Measurements from ENCODE around the gene DENND1A. TPM values are rescaled to one million over a fixed set of nuclear protein-coding genes. Genes with fewer than 3 reads are reported as not detected.

Gene DENND1A
- total and polyA plus RNA-seq, 12 donors: 7.3 to 36.7 (median 19.6) TPM

DNA sequence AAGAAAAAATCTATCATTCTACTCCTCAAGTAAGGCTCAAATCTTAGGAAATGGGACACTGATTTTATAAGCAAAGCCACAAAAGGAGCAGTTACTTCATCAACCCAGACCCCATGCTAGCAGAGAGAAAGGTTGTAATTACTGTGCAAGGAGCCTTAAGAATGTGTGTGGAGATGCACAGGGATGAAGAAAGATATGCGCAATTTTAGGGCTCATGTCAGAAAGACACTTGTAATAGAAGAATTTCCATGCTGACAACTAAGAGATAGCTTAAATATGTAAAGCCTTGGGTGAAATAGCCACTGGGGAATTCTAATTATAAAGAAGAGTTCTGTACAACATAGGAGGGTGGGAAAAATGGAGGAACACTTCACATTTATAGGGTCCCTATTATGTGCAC lies 432.1 kb downstream of the DENND1A start:
- DNase-seq: no peak
- 91 to 100% (median 96%) methylated on average over 1 of the region's 1 CpG for WGBS, 4 donors
- H3K27me3 ChIP-seq: no peaks in the 10 kb centered on the region
- intact Hi-C loops (cut with DNase I): no loop called here
- H3K27ac ChIP-seq: no peak overlapping the region
- no peaks in the 10 kb centered on the region for H3K4me1 ChIP-seq (replicated peaks in 1 of 2)
- H3K4me3 ChIP-seq: no peak overlapping the region
- no peaks in the 10 kb centered on the region for H3K36me3 ChIP-seq (replicated peaks in 1 of 2)
- TF ChIP-seq, protein P1, sequence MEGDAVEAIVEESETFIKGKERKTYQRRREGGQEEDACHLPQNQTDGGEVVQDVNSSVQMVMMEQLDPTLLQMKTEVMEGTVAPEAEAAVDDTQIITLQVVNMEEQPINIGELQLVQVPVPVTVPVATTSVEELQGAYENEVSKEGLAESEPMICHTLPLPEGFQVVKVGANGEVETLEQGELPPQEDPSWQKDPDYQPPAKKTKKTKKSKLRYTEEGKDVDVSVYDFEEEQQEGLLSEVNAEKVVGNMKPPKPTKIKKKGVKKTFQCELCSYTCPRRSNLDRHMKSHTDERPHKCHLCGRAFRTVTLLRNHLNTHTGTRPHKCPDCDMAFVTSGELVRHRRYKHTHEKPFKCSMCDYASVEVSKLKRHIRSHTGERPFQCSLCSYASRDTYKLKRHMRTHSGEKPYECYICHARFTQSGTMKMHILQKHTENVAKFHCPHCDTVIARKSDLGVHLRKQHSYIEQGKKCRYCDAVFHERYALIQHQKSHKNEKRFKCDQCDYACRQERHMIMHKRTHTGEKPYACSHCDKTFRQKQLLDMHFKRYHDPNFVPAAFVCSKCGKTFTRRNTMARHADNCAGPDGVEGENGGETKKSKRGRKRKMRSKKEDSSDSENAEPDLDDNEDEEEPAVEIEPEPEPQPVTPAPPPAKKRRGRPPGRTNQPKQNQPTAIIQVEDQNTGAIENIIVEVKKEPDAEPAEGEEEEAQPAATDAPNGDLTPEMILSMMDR (IDR thresholded peaks at IDR 0.05): no peak
- TF ChIP-seq POLR2A (IDR thresholded peaks at IDR 0.05): no peak
- no peaks in the 10 kb centered on the region for H3K9me3 ChIP-seq (replicated peaks in 1 of 3)

DNA sequence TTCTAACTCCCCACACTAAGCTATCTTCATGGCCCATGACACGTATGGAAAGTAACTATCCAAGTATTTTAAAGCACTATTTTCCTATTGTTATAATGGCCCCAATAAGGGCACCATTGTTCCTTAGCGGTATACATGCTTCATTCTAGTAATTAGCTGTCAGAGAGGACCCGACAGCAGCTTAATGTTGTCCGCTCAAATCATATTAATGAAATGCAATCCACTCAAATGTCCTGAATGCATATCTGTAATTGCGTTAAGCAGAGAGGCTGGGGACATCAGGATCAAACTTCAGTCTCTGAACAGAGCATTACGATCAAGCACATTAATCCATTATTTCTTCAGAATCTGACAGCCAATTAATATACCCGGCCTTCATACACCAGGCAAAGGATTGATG lies 434.2 kb downstream of the DENND1A start:
- Histone ChIP-seq H3K36me3 (replicated peaks in 1 of 2) (no peaks in the 10 kb centered on the region), H3K9me3 (replicated peaks in 1 of 3) (no peaks in the 10 kb centered on the region), H3K4me1 (replicated peaks in 1 of 2) (no peaks in the 10 kb centered on the region), H3K27ac (no peak overlapping the region), H3K4me3 (no peak overlapping the region), H3K27me3 (no peaks in the 10 kb centered on the region)
- TF ChIP-seq, protein P1 (IDR thresholded peaks at IDR 0.05): no peak
- TF ChIP-seq POLR2A (IDR thresholded peaks at IDR 0.05): no peak
- DNase-seq: no peak
- WGBS, 4 donors: 90 to 96% (median 92%) methylated on average over 7 of the region's 7 CpGs
- intact Hi-C loops (cut with DNase I): no loop called here

DNA sequence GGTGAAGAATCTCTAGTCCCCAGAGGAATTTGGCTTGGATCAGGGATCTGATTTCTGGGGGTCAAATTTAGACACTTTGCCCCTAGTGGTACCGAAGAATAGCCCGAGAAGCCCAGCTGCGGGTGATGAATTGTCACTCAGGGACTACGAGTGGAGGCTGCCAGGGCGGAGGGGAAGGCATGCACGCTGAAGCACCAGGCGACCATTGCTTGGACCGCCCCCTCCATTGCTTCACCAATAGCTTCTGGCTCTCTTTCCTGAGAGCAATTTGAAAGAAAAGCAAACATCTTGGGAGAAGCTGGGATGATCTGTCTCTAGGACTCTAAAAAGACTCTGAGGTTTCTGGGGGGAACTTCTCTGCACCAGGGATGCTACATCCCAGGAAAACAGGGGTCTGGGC lies 436.3 kb downstream of the DENND1A start:
- Histone ChIP-seq H3K36me3 (replicated peaks in 1 of 2) (no peaks in the 10 kb centered on the region), H3K27me3 (no peaks in the 10 kb centered on the region), H3K27ac (no peak overlapping the region), H3K4me3 (no peak overlapping the region), H3K9me3 (replicated peaks in 1 of 3) (no peaks in the 10 kb centered on the region), H3K4me1 (replicated peaks in 1 of 2) (no peaks in the 10 kb centered on the region)
- 76 to 92% (median 89%) methylated on average over 6 to 8 of the region's 8 CpGs for WGBS, 4 donors
- no peak for DNase-seq
- intact Hi-C loops (cut with DNase I): no loop called here
- TF ChIP-seq, protein P1 (IDR thresholded peaks at IDR 0.05): no peak
- no peak for TF ChIP-seq POLR2A (IDR thresholded peaks at IDR 0.05)

DNA sequence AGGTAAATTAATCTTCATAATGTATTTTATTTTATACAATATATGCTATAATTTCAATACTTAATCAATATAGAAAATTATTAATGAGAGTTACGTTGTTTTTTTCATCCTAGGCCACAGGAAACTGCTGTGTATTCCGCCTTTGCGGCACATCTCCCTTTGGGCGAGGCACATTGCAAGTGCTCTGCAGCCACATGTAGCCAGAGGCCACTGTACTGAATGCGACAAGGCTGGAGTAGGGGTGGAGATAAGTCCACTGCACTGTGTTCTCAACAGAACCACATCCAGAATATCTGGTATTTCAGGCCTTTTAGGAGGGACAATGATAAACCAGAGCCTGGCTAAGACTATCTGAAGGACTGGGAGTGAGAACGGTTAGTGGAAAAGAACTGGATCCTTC lies 439.2 kb downstream of the DENND1A start:
- intact Hi-C loops (cut with DNase I): no loop called here
- TF ChIP-seq, protein P1 (IDR thresholded peaks at IDR 0.05): no peak
- TF ChIP-seq POLR2A (IDR thresholded peaks at IDR 0.05): no peak
- no peaks in the 10 kb centered on the region for H3K4me1 ChIP-seq (replicated peaks in 1 of 2)

More for the DNA sequence above, 439.2 kb downstream of the DENND1A start:
- 93 to 98% (median 95%) methylated on average over 6 of the region's 6 CpGs for WGBS, 4 donors
- DNase-seq: no peak
- no peak overlapping the region for H3K4me3 ChIP-seq
- H3K36me3 ChIP-seq (replicated peaks in 1 of 2): no peaks in the 10 kb centered on the region
- no peak overlapping the region for H3K27ac ChIP-seq
- no peaks in the 10 kb centered on the region for H3K27me3 ChIP-seq
- H3K9me3 ChIP-seq (replicated peaks in 1 of 3): no peaks in the 10 kb centered on the region

Measured in adrenal gland (tissue), 12 donors.